Measurements from ENCODE around the gene WDR64.
"Not testable (repeated sequence)": the region's sequence is repeated elsewhere in the genome, so short reads cannot be mapped to it uniquely, and the experiment has no call there.

The WDR64 gene

DNA sequence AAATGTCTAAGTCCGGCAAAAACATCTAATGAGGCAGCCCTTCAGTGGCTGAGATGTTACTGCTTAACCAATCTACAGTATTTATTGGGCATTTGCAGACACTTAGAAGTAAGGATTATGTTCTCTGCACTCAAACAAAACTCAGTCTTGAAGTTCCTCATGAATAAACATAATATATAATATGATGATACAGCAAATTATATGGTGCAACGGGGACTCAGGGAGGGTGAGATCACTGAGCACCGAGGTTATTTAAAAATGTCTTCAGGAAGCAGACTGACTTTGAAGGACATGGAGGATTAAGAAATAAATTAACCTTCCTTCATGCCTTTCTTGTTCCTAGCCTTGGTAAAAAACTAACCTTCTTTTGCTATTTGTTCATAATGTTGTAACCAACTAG is 27.9 kb downstream of the WDR64 start:
- no peak for TF ChIP-seq CTCF (IDR thresholded peaks at IDR 0.05; ENCODE audit: low read depth, low read length, missing control alignments)
- no peak for DNase-seq (ENCODE audit: low read depth)
- H3K4me3 ChIP-seq (ENCODE audit: low read depth, low read length): no peak overlapping the region

- not testable (repeated sequence) for DNase-seq (ENCODE audit: low read depth); H3K4me3 ChIP-seq (ENCODE audit: low read depth, low read length)
Observed at GRCh38 chr1:241681861-241682448, 29.9 kb downstream of the WDR64 start.

DNA sequence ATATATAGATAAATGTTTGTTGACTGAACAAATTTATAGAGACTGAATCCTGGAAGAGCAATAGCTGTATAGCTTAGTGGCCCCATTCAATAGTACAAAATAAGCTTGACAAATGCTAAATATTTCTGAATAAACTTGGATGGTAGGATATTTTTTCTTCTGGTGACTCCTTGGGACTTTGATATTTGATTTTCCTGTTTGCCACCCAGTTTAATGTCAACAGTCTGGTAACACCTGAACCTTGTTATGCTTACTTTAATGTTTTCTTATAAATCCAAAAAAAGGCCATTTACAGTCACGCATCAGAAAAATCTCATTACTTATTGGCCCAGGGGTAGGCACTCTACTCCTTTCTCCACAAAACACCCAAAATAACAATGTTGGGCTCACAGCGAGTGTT is 30.8 kb downstream of the WDR64 start:
- no peak for DNase-seq (ENCODE audit: low read depth)
- no peak overlapping the region for H3K4me3 ChIP-seq (ENCODE audit: low read depth, low read length)
- no peak for TF ChIP-seq CTCF (IDR thresholded peaks at IDR 0.05; ENCODE audit: low read depth, low read length, missing control alignments)

DNA sequence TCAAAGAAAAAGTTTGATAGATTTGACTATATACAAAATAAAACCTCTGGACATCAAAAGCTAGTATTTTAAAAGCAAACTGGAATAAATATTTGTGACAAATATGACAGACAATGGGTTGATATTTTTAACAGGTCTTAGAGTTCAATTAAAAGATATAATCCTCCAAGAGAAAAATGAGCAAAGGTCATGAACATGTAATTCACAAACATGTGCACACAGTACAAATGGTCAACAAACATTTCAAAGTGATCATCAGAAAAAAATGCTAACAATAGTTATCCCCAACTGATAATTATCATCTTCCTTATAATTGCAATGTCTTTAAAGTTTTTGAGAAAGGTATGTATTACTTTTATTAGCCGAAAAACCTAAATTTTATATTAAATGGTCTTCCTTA is 32.0 kb downstream of the WDR64 start:
- no peak for TF ChIP-seq CTCF (IDR thresholded peaks at IDR 0.05; ENCODE audit: low read depth, low read length, missing control alignments)
- H3K4me3 ChIP-seq (ENCODE audit: low read depth, low read length): no peak overlapping the region
- no peak for DNase-seq (ENCODE audit: low read depth)

DNA sequence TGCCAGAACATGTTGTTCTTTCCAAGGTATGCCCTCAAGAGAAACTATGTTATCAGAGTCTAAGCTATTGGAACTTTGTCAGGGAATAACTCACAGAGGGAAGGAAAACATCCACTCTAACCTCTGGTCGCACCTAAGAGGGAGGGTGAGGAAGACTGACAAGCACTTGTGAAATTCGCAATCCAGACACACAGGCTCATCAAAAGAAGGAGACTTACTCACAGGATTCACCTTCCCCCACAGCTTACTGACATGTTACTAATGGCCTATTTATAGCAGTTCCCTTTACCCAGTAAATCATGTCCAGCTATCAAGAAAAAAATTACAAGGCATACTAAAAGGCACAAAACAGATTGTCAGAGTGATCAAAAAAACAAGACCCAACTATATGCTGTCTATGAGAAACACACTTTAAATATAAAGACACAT is 36.9 kb downstream of the WDR64 start:
- TF ChIP-seq CTCF (IDR thresholded peaks at IDR 0.05; ENCODE audit: low read depth, low read length, missing control alignments): no peak
- no peak for DNase-seq (ENCODE audit: low read depth)
- H3K4me3 ChIP-seq (ENCODE audit: low read depth, low read length): no peak overlapping the region

DNA sequence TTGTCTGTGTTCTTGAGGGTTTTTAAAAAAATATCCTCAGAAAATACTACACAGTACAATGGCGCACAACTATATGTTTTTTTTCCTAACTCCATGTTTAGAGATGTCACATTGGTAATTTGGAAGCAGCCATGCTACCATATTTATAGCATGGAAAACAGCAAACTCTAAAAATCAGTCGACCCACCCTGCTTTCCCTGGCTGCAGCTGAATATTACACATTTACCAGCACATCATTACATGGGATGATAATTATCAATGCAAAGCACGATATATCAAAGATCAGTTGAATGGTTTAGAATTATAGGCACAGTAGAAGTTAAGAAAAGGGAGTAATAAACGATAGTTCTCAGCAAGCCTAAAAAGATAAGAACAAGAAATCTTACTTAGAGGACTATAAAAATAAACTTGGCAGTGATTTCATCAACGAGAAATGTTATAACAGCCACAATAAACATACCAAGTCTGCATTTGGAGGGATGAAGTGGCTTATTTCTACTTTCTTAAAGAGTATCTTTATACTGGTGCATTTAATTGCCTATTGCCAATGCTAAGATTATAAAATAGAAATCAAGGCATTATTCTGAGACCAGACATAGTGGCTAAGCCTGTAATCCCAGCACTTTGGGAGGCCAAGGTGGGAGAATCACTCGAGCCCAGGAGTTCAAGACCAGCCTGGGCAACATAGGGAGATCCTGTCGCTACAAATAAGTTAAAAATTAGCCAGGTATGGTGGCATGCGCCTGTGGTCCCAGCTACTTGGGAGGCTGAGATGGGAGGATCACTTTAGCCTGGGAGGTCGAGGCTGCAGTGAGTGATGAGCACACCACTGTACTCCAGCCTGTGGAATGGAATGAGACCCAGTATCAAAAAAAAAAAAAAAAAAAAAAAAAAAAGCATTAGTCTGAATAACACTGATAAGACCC is 43.4 kb downstream of the WDR64 start:
- DNase-seq (ENCODE audit: low read depth): no peak
- H3K4me3 ChIP-seq (ENCODE audit: low read depth, low read length): no peak overlapping the region
- no peak for TF ChIP-seq CTCF (IDR thresholded peaks at IDR 0.05; ENCODE audit: low read depth, low read length, missing control alignments)

- no peak overlapping the region for H3K4me3 ChIP-seq (ENCODE audit: low read depth, low read length)
- DNase-seq (ENCODE audit: low read depth): no peak
- TF ChIP-seq CTCF (IDR thresholded peaks at IDR 0.05; ENCODE audit: low read depth, low read length, missing control alignments): no peak
Observed at GRCh38 chr1:241696172-241696814, 44.2 kb downstream of the WDR64 start.
